Progenitor cell of endocrine pancreas (in vitro differentiated cells): ENCODE measurements around the gene ADGRB2. TPM values are rescaled to one million over a fixed set of nuclear protein-coding genes. Genes with fewer than 3 reads are reported as not detected.

Source experiments
- DNase-seq: peaks from one replicate; pipeline ENCODE4 v3.0.0; 2021; ENCODE audit warnings: low spot score; ENCODE audit not compliant: unreplicated experiment
- H3K27ac Mint-ChIP-seq: 2 replicates; pipeline ENCODE4 v1.8.0; 2021; ENCODE audit warnings: mild to moderate bottlenecking, moderate library complexity, mixed read lengths
- H3K27me3 Mint-ChIP-seq: 2 replicates; pipeline ENCODE4 v1.8.0; 2021; ENCODE audit warnings: mixed read lengths
- H3K36me3 Mint-ChIP-seq: 2 replicates; pipeline ENCODE4 v1.8.0; 2022; ENCODE audit warnings: mixed read lengths; ENCODE audit not compliant: insufficient read depth
- H3K4me1 Mint-ChIP-seq: 2 replicates; pipeline ENCODE4 v1.8.0; 2021; ENCODE audit warnings: low read depth, mixed read lengths
- H3K4me3 Mint-ChIP-seq: 2 replicates; pipeline ENCODE4 v1.8.0; 2021; ENCODE audit warnings: low read depth, mild to moderate bottlenecking, moderate library complexity, mixed read lengths
- H3K9me3 Mint-ChIP-seq: 2 replicates; pipeline ENCODE4 v1.8.0; 2021; ENCODE audit warnings: low read depth, mixed read lengths
- total RNA-seq: library from RNA; stranded (reverse); gene quantifications from 2 replicates; pipeline ENCODE4 v1.2.1, GENCODE V29; 2021
- TF ChIP-seq, protein P1 (sequence below): fragments of 200-600 bp; sonication (generic); IDR thresholded peaks from one replicate; pipeline ENCODE4 v1.5.0; 2021; ENCODE audit warnings: antibody characterized with exemption, mild to moderate bottlenecking; ENCODE audit not compliant: unreplicated experiment

Gene ADGRB2
- total RNA-seq, 1 donor from 2014 or later: 5.5 TPM

DNA sequence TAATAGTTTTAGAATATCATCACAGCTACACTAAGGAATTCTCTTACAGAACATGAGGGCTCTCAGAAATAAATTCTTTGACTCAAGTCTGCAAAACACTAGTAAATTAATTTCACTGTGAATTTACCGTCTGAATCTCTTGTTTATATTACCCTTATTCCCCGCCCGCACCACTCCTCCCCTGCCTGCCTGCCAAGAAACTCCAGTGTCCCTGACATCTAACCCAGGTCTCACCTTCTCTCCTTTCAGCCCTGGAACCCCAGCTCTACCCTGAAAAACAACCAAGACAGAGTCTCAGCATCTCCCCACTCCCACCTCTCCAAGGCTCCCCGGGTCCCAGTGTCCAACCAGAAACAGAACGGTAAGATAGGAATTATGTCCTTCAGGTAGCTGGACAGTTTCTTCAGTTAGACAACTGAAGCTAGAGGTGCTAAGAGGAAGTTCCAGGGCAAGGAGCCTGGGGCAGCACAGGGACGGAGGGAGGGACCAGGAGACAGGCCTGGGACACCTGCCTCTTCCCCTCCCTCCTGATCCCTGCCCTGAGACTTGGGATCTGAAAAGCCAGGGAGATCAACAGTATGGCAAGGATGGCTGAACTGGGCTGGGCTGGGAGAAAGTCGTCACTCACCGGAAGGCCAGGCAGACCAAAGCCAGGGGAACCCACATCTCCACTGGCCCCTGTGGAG is 75.8 kb downstream of the ADGRB2 start:
- peaks cover 3% of the 10 kb centered on the region for H3K4me1 Mint-ChIP-seq
- H3K36me3 Mint-ChIP-seq: no peaks in the 10 kb centered on the region
- no peaks in the 10 kb centered on the region for H3K9me3 Mint-ChIP-seq
- DNase-seq: no peak
- H3K27ac Mint-ChIP-seq: no peak overlapping the region
- TF ChIP-seq, protein P1, sequence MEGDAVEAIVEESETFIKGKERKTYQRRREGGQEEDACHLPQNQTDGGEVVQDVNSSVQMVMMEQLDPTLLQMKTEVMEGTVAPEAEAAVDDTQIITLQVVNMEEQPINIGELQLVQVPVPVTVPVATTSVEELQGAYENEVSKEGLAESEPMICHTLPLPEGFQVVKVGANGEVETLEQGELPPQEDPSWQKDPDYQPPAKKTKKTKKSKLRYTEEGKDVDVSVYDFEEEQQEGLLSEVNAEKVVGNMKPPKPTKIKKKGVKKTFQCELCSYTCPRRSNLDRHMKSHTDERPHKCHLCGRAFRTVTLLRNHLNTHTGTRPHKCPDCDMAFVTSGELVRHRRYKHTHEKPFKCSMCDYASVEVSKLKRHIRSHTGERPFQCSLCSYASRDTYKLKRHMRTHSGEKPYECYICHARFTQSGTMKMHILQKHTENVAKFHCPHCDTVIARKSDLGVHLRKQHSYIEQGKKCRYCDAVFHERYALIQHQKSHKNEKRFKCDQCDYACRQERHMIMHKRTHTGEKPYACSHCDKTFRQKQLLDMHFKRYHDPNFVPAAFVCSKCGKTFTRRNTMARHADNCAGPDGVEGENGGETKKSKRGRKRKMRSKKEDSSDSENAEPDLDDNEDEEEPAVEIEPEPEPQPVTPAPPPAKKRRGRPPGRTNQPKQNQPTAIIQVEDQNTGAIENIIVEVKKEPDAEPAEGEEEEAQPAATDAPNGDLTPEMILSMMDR: no peak
- peaks cover 5% of the 10 kb centered on the region for H3K27me3 Mint-ChIP-seq
- no peak overlapping the region for H3K4me3 Mint-ChIP-seq

- H3K9me3 Mint-ChIP-seq: no peaks in the 10 kb centered on the region
- no peak overlapping the region for H3K4me3 Mint-ChIP-seq
- H3K27me3 Mint-ChIP-seq: peaks cover 5% of the 10 kb centered on the region
- H3K36me3 Mint-ChIP-seq: no peaks in the 10 kb centered on the region
- DNase-seq: no peak
- TF ChIP-seq, protein P1: no peak
- H3K27ac Mint-ChIP-seq: no peak overlapping the region
- peaks cover 3% of the 10 kb centered on the region for H3K4me1 Mint-ChIP-seq
Measured at GRCh38 chr1:31687601-31688000, 76.5 kb downstream of the ADGRB2 start.

GRCh38 chr1:31685795-31686194 is 78.3 kb downstream of the ADGRB2 start:
- H3K9me3 Mint-ChIP-seq: no peaks in the 10 kb centered on the region
- H3K27ac Mint-ChIP-seq: no peak overlapping the region
- peaks cover 3% of the 10 kb centered on the region for H3K4me1 Mint-ChIP-seq
- H3K4me3 Mint-ChIP-seq: no peak overlapping the region
- no peaks in the 10 kb centered on the region for H3K36me3 Mint-ChIP-seq
- TF ChIP-seq, protein P1: no peak
- DNase-seq: no peak
- H3K27me3 Mint-ChIP-seq: peaks cover 5% of the 10 kb centered on the region

GRCh38 chr1:31683997-31684396 is 80.1 kb downstream of the ADGRB2 start:
- peaks cover 3% of the 10 kb centered on the region for H3K4me1 Mint-ChIP-seq
- H3K27ac Mint-ChIP-seq: no peak overlapping the region
- H3K9me3 Mint-ChIP-seq: no peaks in the 10 kb centered on the region
- no peaks in the 10 kb centered on the region for H3K36me3 Mint-ChIP-seq
- H3K4me3 Mint-ChIP-seq: no peak overlapping the region
- DNase-seq: no peak
- peaks cover 5% of the 10 kb centered on the region for H3K27me3 Mint-ChIP-seq
- TF ChIP-seq, protein P1: peak; percentile 43

- TF ChIP-seq, protein P1: no peak
- no peak for DNase-seq
- Mint-ChIP-seq H3K36me3 (no peaks in the 10 kb centered on the region), H3K4me3 (no peak overlapping the region), H3K4me1 (peaks cover 3% of the 10 kb centered on the region), H3K27me3 (peaks cover 6% of the 10 kb centered on the region), H3K9me3 (no peaks in the 10 kb centered on the region), H3K27ac (no peak overlapping the region)
Measured at GRCh38 chr1:31681415-31681814, 82.7 kb downstream of the ADGRB2 start.
